ENCODE data around the gene KMT5B. TPM values are rescaled to one million over a fixed set of nuclear protein-coding genes. Genes with fewer than 3 reads are reported as not detected.
A peak's percentile ranks its signal among the peaks of the same experiment; 100 is the strongest.

The KMT5B gene
- total RNA-seq, 1 experiment from 2014 or later, result 35.1 TPM

GRCh38 chr11:68193018-68193417 lies 20.1 kb downstream of the KMT5B start:
- peaks cover 94% of the 10 kb centered on the region for H3K79me2 ChIP-seq (ENCODE audit: insufficient read depth, low read length)
- no peak overlapping the region for H2AFZ ChIP-seq (ENCODE audit: low read depth, low read length, poor library complexity, severe bottlenecking)
- no peak overlapping the region for H3K9ac ChIP-seq (ENCODE audit: low read length)
- no TSS peak for BruUV-seq (replicated peaks)
- 0 out of 2 replicates have a peak, but pooled peaks cover 3% of the 10 kb centered on the region for H4K20me1 ChIP-seq (ENCODE audit: insufficient read depth)
- ChIA-PET POLR2A (no interaction called here), RAD21 (ENCODE audit: low non-redundant PET in 1 of 2, low total read pairs in 2 of 2, uncharacterized antibody in 2 of 2, unreplicated experiment in 2 of 2) (no interaction called here), CTCF (no interaction called here)
- H3K4me2 ChIP-seq (ENCODE audit: low read length), result no peak overlapping the region
- H3K9me2 ChIP-seq (ENCODE audit: insufficient read depth), result no peaks in the 10 kb centered on the region
- H3K27ac ChIP-seq (ENCODE audit: low read depth, low read length), result no peak overlapping the region
- no peaks in the 10 kb centered on the region for H3K27me3 ChIP-seq (ENCODE audit: insufficient read depth, low read length)
- H3K4me3 ChIP-seq (replicated peaks in 1 of 2; ENCODE audit: low read depth in 1 of 2, low read length in 2 of 2), result no peak overlapping the region
- no peak for ATAC-seq
- H3K9me3 ChIP-seq (ENCODE audit: control insufficient read depth in 1 of 2, insufficient read depth in 1 of 2, low read depth in 1 of 2, low read length in 2 of 2), result no peaks in the 10 kb centered on the region
- H3K4me1 ChIP-seq (ENCODE audit: control insufficient read depth in 1 of 2, insufficient read depth in 2 of 2, low read length in 2 of 2), result peaks cover 0 to 5% of the 10 kb centered on the region in 2 experiments; a peak in 1 of 4 replicates
- intact Hi-C loops (cut with micrococcal nuclease), result no loop called here
- DNase-seq (ENCODE audit: low read depth, low spot score), result no peak
- no peak for TF ChIP-seq JUND (IDR thresholded peaks at IDR 0.05)
- no peaks in the 10 kb centered on the region for H3K36me3 ChIP-seq (ENCODE audit: control insufficient read depth in 1 of 2, insufficient read depth in 2 of 2, low read length in 2 of 2)

GRCh38 chr11:68191661-68192579 lies 21.2 kb downstream of the KMT5B start:
- Histone ChIP-seq H3K79me2 (ENCODE audit: insufficient read depth, low read length) (peaks cover 88% of the 10 kb centered on the region), H3K36me3 (ENCODE audit: control insufficient read depth in 1 of 2, insufficient read depth in 2 of 2, low read length in 2 of 2) (no peaks in the 10 kb centered on the region), H2AFZ (ENCODE audit: low read depth, low read length, poor library complexity, severe bottlenecking) (no peak overlapping the region), H3K4me1 (ENCODE audit: control insufficient read depth in 1 of 2, insufficient read depth in 2 of 2, low read length in 2 of 2) (peaks cover 0 to 5% of the 10 kb centered on the region in 2 experiments; a peak in 1 of 4 replicates), H4K20me1 (ENCODE audit: insufficient read depth) (0 out of 2 replicates have a peak, but pooled peaks cover 3% of the 10 kb centered on the region), H3K27me3 (ENCODE audit: insufficient read depth, low read length) (no peaks in the 10 kb centered on the region), H3K9me3 (ENCODE audit: control insufficient read depth in 1 of 2, insufficient read depth in 1 of 2, low read depth in 1 of 2, low read length in 2 of 2) (no peaks in the 10 kb centered on the region), H3K9ac (ENCODE audit: low read length) (no peak overlapping the region), H3K4me2 (ENCODE audit: low read length) (no peak overlapping the region), H3K9me2 (ENCODE audit: insufficient read depth) (no peaks in the 10 kb centered on the region), H3K27ac (ENCODE audit: low read depth, low read length) (no peak overlapping the region), H3K4me3 (replicated peaks in 1 of 2; ENCODE audit: low read depth in 1 of 2, low read length in 2 of 2) (no peak overlapping the region)
- no peak for DNase-seq (ENCODE audit: low read depth, low spot score)
- ATAC-seq, result peak; percentile 27; the same call in 1 of the 2 replicates
- ChIA-PET CTCF (no interaction called here), RAD21 (ENCODE audit: low non-redundant PET in 1 of 2, low total read pairs in 2 of 2, uncharacterized antibody in 2 of 2, unreplicated experiment in 2 of 2) (no interaction called here), POLR2A (no interaction called here)
- no TSS peak for BruUV-seq (replicated peaks)
- TF ChIP-seq POLR2AphosphoS5 (IDR thresholded peaks at IDR 0.05; ENCODE audit: low read depth, low read length) (no peak), CBX3 (IDR thresholded peaks at IDR 0.05; ENCODE audit: low read depth) (no peak), CTCF (IDR thresholded peaks at IDR 0.05 in 2 of 3, conservative IDR thresholded peaks at IDR 0.05 in 1 of 3; ENCODE audit: borderline replicate concordance in 1 of 3, insufficient read depth in 1 of 3, low read depth in 2 of 3, low read length in 2 of 3) (no peak), JUND (IDR thresholded peaks at IDR 0.05) (no peak), ZNF274 (IDR thresholded peaks at IDR 0.05; ENCODE audit: low read depth, low read length) (no peak), EGR1 (IDR thresholded peaks at IDR 0.05; ENCODE audit: low read depth) (no peak), ELF1 (IDR thresholded peaks at IDR 0.05; ENCODE audit: borderline replicate concordance, low read depth) (no peak), EZH2 (IDR thresholded peaks at IDR 0.05) (no peak), ZFX (IDR thresholded peaks at IDR 0.05) (no peak), SP1 (IDR thresholded peaks at IDR 0.05; ENCODE audit: low read depth) (no peak), ATF3 (IDR thresholded peaks at IDR 0.05) (no peak), YY1 (IDR thresholded peaks at IDR 0.05; ENCODE audit: extremely low read depth, insufficient replicate concordance, low read depth, low read length) (no peak)
- intact Hi-C loops (cut with micrococcal nuclease), result no loop called here

All from HCT116 (cell line).